Sigmoid colon (tissue), 4 donors: ENCODE data around the gene SRD5A1.

Experiments used
- CTCF ChIP-seq, 4 experiments: fragments of 450-650 bp in 3 of 4; fragments of 200-600 bp in 1 of 4; IDR thresholded peaks; one replicate each; pipeline ENCODE4 v1.5.1; 2016 to 2019; ENCODE audit warnings: antibody characterized with exemption in 4 of 4, mild to moderate bottlenecking in 3 of 4, moderate library complexity in 2 of 4
- POLR2A ChIP-seq, 2 donors: fragments of 450-650 bp; IDR thresholded peaks; one replicate each; pipeline ENCODE4 v1.6.1; 2016; ENCODE audit warnings: antibody characterized with exemption in 2 of 2, mild to moderate bottlenecking in 2 of 2, moderate library complexity in 2 of 2
- POLR2AphosphoS5 ChIP-seq, 4 donors: sonication (generic); formaldehyde crosslinking; IDR thresholded peaks; one replicate each; pipeline ENCODE4 v1.6.1; 2017; ENCODE audit warnings: antibody characterized with exemption in 4 of 4

- no peak for TF ChIP-seq CTCF (IDR thresholded peaks at IDR 0.05)
- no peak for TF ChIP-seq POLR2AphosphoS5 (IDR thresholded peaks at IDR 0.05)
- no peak for TF ChIP-seq POLR2A (IDR thresholded peaks at IDR 0.05)
Observed at GRCh38 chr5:6674421-6674820, 41.2 kb downstream of the SRD5A1 start.
